Measurements from ENCODE around the gene BTN3A1.

DNA sequence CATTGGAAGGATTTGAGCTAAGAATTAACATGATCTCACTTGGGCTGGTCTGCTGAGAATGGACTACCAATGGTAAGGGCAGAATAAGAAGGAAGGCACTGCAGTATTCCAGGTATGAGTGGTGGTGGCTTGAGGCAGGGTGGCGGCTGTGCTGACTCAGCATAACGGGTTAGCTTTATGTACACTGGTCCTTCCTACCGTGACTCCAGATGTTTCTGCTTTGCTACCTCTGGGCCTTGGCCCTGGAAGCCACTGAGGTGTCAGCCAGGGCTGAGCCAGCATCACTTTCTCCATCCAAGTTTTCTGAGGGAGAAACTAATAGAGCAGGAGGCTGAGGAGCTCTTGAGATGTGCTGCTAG lies 25.4 kb downstream of the BTN3A1 start:
- TF ChIP-seq, protein P1, sequence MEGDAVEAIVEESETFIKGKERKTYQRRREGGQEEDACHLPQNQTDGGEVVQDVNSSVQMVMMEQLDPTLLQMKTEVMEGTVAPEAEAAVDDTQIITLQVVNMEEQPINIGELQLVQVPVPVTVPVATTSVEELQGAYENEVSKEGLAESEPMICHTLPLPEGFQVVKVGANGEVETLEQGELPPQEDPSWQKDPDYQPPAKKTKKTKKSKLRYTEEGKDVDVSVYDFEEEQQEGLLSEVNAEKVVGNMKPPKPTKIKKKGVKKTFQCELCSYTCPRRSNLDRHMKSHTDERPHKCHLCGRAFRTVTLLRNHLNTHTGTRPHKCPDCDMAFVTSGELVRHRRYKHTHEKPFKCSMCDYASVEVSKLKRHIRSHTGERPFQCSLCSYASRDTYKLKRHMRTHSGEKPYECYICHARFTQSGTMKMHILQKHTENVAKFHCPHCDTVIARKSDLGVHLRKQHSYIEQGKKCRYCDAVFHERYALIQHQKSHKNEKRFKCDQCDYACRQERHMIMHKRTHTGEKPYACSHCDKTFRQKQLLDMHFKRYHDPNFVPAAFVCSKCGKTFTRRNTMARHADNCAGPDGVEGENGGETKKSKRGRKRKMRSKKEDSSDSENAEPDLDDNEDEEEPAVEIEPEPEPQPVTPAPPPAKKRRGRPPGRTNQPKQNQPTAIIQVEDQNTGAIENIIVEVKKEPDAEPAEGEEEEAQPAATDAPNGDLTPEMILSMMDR (IDR thresholded peaks at IDR 0.05), result no peak
- no peak for TF ChIP-seq POLR2A (IDR thresholded peaks at IDR 0.05)
